GM21381 (cell line): ENCODE data around the gene DLD.

Experiments used
- ATAC-seq: cut with Tn5 transposase; IDR thresholded peaks from one replicate; pipeline ENCODE4 v1.9.1; 2021; ENCODE audit warnings: mild to moderate bottlenecking, moderate library complexity; ENCODE audit not compliant: unreplicated experiment

Gene DLD

GRCh38 chr7:107966711-107967110, 75.7 kb downstream of the DLD start:
- ATAC-seq: no peak

GRCh38 chr7:107967420-107967819, 76.4 kb downstream of the DLD start:
- ATAC-seq: no peak

DNA sequence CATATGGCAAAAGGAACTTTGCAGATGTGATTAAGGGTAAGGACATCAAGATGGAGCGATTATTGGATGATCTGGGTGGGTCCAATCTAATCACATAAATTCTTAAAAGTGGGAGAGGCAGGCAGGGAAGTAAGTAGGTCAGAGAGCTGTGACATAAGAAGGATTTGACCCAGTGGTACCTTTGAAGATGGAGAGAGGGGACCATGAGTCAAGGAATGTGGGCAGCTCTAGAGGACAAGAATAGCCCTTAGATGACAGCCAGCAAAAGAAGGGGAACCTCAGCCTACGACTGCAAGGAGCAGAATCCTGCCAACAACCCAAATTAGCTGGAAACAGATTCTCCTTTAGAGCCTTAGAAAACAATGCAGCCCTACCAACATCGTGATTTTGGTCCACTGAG, 77.5 kb downstream of the DLD start:
- no peak for ATAC-seq

- no peak for ATAC-seq
These were observed 78.9 kb downstream of the DLD start for GRCh38 chr7:107969856-107970255.
